ENCODE results near the gene PARS2. TPM values are rescaled to one million over a fixed set of nuclear protein-coding genes. Genes with fewer than 3 reads are reported as not detected.

PARS2 gene
- total RNA-seq, 2 experiments from 2014 or later, result 5.3 to 7.6 TPM

DNA sequence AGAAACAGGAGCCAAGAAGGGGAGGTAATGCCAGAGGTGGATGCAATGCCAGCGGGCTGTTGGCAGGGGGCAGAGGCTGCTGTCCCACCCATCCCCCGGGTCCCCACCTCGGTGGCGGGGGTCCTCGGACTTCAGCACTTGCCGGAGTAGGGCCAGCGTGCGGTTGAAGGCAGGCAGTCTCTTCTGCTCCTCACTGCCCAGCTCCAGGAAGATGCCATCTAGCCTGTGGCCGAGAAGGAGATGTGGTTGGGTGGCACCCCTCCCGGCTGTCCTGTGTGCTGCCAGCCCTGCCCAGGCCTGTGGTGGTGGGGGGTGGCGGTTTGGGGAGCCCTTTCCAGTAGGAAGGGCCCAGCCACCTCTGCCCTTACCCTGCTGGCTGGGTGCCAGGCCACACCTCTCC lies 23.3 kb upstream of the PARS2 start:
- Histone ChIP-seq H3K27ac (ENCODE audit: low read depth, low read length, poor library complexity, severe bottlenecking) (no peak overlapping the region), H2AFZ (ENCODE audit: low read length) (no peak overlapping the region), H3K4me1 (ENCODE audit: insufficient read depth, low read length, poor library complexity, severe bottlenecking) (no peaks in the 10 kb centered on the region), H3K9me2 (ENCODE audit: insufficient read depth, low read length) (no peaks in the 10 kb centered on the region), H3K36me3 (ENCODE audit: insufficient read depth, low read length) (no peaks in the 10 kb centered on the region), H3K4me2 (ENCODE audit: low read length) (no peak overlapping the region), H3K79me2 (ENCODE audit: insufficient read depth, low read depth, low read length) (no peaks in the 10 kb centered on the region), H3K9me3 (ENCODE audit: low read length) (0 out of 2 replicates have a peak, but pooled peaks cover 3% of the 10 kb centered on the region), H4K20me1 (ENCODE audit: insufficient read depth, low read length) (no peaks in the 10 kb centered on the region), H3K4me3 (ENCODE audit: low read depth, low read length, poor library complexity, severe bottlenecking) (no peak overlapping the region)
- no peak for TF ChIP-seq EZH2phosphoT487 (IDR thresholded peaks at IDR 0.05; ENCODE audit: borderline replicate concordance, low read depth, low read length)
- intact Hi-C loops (cut with micrococcal nuclease; ENCODE audit: unreplicated experiment), result no loop called here
- CTCF ChIA-PET (ENCODE audit: unreplicated experiment), result no interaction called here
- POLR2A ChIA-PET, result no interaction called here
- no TSS peak for BruUV-seq (replicated peaks)
- DNase-seq (ENCODE audit: low spot score), result no peak

DNA sequence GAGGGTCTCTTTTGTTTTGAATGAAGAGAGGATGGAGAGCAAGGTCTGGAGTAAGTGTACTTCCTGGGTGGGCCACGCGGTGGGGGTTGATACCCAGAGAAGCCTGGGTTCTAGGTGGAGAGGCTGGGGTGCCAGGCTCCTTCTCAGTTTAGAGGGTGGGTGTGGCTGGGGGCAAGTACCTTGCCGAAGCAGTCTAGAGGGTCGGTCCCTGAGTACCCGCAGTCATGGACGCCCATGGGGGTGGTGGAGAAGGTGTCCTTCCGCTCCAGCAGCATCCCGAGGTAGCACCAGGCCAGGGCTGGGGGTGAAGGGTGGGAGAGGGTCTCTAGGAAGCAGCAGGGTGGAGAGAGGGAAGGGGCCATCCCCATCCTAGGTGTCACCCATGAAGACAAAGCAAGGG lies 22.5 kb upstream of the PARS2 start:
- Histone ChIP-seq H3K79me2 (ENCODE audit: insufficient read depth, low read depth, low read length) (no peaks in the 10 kb centered on the region), H4K20me1 (ENCODE audit: insufficient read depth, low read length) (no peaks in the 10 kb centered on the region), H3K4me1 (ENCODE audit: insufficient read depth, low read length, poor library complexity, severe bottlenecking) (no peaks in the 10 kb centered on the region), H3K9me2 (ENCODE audit: insufficient read depth, low read length) (no peaks in the 10 kb centered on the region), H3K4me3 (ENCODE audit: low read depth, low read length, poor library complexity, severe bottlenecking) (no peak overlapping the region), H3K27ac (ENCODE audit: low read depth, low read length, poor library complexity, severe bottlenecking) (no peak overlapping the region), H3K9me3 (ENCODE audit: low read length) (no peaks in the 10 kb centered on the region), H2AFZ (ENCODE audit: low read length) (no peak overlapping the region), H3K4me2 (ENCODE audit: low read length) (no peak overlapping the region), H3K36me3 (ENCODE audit: insufficient read depth, low read length) (no peaks in the 10 kb centered on the region)
- BruUV-seq (replicated peaks), result no TSS peak
- CTCF ChIA-PET (ENCODE audit: unreplicated experiment), result no interaction called here
- intact Hi-C loops (cut with micrococcal nuclease; ENCODE audit: unreplicated experiment), result no loop called here
- POLR2A ChIA-PET, result no interaction called here
- DNase-seq (ENCODE audit: low spot score), result no peak
- no peak for TF ChIP-seq EZH2phosphoT487 (IDR thresholded peaks at IDR 0.05; ENCODE audit: borderline replicate concordance, low read depth, low read length)
- TF ChIP-seq, protein P1, sequence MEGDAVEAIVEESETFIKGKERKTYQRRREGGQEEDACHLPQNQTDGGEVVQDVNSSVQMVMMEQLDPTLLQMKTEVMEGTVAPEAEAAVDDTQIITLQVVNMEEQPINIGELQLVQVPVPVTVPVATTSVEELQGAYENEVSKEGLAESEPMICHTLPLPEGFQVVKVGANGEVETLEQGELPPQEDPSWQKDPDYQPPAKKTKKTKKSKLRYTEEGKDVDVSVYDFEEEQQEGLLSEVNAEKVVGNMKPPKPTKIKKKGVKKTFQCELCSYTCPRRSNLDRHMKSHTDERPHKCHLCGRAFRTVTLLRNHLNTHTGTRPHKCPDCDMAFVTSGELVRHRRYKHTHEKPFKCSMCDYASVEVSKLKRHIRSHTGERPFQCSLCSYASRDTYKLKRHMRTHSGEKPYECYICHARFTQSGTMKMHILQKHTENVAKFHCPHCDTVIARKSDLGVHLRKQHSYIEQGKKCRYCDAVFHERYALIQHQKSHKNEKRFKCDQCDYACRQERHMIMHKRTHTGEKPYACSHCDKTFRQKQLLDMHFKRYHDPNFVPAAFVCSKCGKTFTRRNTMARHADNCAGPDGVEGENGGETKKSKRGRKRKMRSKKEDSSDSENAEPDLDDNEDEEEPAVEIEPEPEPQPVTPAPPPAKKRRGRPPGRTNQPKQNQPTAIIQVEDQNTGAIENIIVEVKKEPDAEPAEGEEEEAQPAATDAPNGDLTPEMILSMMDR (conservative IDR thresholded peaks at IDR 0.05; ENCODE audit: low read length), result no peak

DNA sequence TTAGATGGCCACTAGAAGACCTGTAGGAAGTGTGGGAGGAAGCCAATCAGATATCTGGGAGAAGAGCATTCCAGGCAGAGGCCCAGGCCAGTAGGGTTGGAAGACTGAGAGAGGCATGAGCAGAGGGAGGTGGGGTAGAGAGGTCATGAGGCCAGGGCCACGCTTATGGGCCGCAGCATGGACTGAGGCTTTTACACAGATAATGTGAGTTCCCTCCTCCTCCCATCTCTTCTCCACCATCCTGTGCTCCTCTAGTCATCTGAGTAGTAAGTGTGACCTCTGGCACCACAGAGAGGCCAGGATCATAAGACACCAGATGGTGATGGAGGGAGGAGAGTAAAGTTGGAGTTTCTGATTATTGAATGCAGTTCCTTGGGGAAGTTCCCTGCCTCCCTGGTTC lies 19.7 kb upstream of the PARS2 start:
- H3K4me1 ChIP-seq (ENCODE audit: insufficient read depth, low read length, poor library complexity, severe bottlenecking), result no peaks in the 10 kb centered on the region
- ChIA-PET CTCF (ENCODE audit: unreplicated experiment) (interaction anchor here (0.7 kb wide), 1 partner anchor 16 kb away, joined by 4 read pairs; no protein-coding TSS in a partner anchor), POLR2A (no interaction called here)
- H3K36me3 ChIP-seq (ENCODE audit: insufficient read depth, low read length), result no peaks in the 10 kb centered on the region
- H3K9me3 ChIP-seq (ENCODE audit: low read length), result no peaks in the 10 kb centered on the region
- intact Hi-C loops (cut with micrococcal nuclease; ENCODE audit: unreplicated experiment), result no loop called here
- no peak overlapping the region for H2AFZ ChIP-seq (ENCODE audit: low read length)
- H3K79me2 ChIP-seq (ENCODE audit: insufficient read depth, low read depth, low read length), result no peaks in the 10 kb centered on the region
- no peaks in the 10 kb centered on the region for H3K9me2 ChIP-seq (ENCODE audit: insufficient read depth, low read length)
- TF ChIP-seq EZH2phosphoT487 (IDR thresholded peaks at IDR 0.05; ENCODE audit: borderline replicate concordance, low read depth, low read length), result no peak
- TF ChIP-seq, protein P1 (conservative IDR thresholded peaks at IDR 0.05; ENCODE audit: low read length), result no peak
- no peaks in the 10 kb centered on the region for H4K20me1 ChIP-seq (ENCODE audit: insufficient read depth, low read length)
- DNase-seq (ENCODE audit: low spot score), result no peak
- H3K4me3 ChIP-seq (ENCODE audit: low read depth, low read length, poor library complexity, severe bottlenecking), result no peak overlapping the region
- no peak overlapping the region for H3K4me2 ChIP-seq (ENCODE audit: low read length)
- BruUV-seq (replicated peaks), result no TSS peak
- H3K27ac ChIP-seq (ENCODE audit: low read depth, low read length, poor library complexity, severe bottlenecking), result no peak overlapping the region

Data from OCI-LY7 (cell line).